SU-DHL-6 (cell line): ENCODE data around the gene PDGFA.

ENCODE experiments used
- EZH2phosphoT487 ChIP-seq: fragments of 200-600 bp; sonication (generic), shearing (Covaris generic); conservative IDR thresholded peaks from 2 replicates; pipeline ENCODE4 v1.6.1; 2018; ENCODE audit warnings: mild to moderate bottlenecking, antibody characterized with exemption, low read length, moderate library complexity, mixed read lengths
- TF ChIP-seq, protein P1 (sequence below): fragments of 200-600 bp; sonication (generic); IDR thresholded peaks from one replicate; pipeline ENCODE4 v1.5.1; 2017; ENCODE audit warnings: antibody characterized with exemption, mild to moderate bottlenecking, low read length, moderate library complexity; ENCODE audit not compliant: insufficient read depth, poor library complexity, severe bottlenecking

DNA sequence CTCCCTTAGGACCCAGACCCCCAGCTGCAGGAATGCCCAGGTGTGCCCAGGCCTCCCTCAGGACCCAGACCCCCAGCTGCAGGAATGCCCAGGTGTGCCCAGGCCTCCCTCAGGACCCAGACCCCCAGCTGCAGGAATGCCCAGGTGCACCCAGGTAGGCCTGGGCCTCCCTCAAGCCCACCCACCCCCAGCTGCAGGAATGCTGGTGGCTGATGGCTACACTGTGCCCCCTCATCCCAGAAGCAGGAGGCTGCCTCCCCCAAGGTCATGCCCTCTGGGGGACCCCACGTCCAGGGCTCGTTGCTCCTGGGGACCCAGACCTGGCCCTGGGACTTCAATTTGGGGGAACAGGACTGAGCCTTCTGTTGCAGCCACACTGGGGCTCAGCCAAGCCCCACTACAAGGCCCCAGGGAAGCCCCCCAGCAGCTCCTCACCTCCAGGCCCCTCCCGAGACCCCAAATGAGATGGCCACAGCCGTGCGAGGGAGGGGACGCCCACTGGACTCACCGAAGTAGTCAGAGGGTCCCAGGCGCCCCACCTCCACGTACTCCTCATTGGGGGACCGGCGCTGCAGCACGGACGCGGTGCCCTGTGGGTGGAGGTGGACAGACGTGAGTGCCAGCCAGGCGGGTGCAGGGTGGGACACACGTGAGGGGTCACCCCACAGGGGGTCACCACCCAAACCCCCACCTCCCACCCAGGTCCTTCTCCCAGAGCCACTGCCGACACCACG lies 31.4 kb upstream of the PDGFA start:
- TF ChIP-seq, protein P1, sequence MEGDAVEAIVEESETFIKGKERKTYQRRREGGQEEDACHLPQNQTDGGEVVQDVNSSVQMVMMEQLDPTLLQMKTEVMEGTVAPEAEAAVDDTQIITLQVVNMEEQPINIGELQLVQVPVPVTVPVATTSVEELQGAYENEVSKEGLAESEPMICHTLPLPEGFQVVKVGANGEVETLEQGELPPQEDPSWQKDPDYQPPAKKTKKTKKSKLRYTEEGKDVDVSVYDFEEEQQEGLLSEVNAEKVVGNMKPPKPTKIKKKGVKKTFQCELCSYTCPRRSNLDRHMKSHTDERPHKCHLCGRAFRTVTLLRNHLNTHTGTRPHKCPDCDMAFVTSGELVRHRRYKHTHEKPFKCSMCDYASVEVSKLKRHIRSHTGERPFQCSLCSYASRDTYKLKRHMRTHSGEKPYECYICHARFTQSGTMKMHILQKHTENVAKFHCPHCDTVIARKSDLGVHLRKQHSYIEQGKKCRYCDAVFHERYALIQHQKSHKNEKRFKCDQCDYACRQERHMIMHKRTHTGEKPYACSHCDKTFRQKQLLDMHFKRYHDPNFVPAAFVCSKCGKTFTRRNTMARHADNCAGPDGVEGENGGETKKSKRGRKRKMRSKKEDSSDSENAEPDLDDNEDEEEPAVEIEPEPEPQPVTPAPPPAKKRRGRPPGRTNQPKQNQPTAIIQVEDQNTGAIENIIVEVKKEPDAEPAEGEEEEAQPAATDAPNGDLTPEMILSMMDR = no peak
- TF ChIP-seq EZH2phosphoT487 = no peak
